GM12891 (cell line): ENCODE results near the gene IL1A.

Experiments used
- PAX5 ChIP-seq: IDR thresholded peaks from 2 replicates; pipeline ENCODE4 v1.6.1; 2011; ENCODE audit warnings: low read length, moderate library complexity, mild to moderate bottlenecking; ENCODE audit not compliant: insufficient read depth, severe bottlenecking
- POLR2A ChIP-seq: IDR thresholded peaks from 2 replicates; pipeline ENCODE4 v1.6.1; 2011; ENCODE audit warnings: low read depth, low read length, control low read depth
- POLR2AphosphoS5 ChIP-seq: IDR thresholded peaks from 2 replicates; pipeline ENCODE4 v1.6.1; 2011; ENCODE audit warnings: low read depth, low read length, control low read depth
- POU2F2 ChIP-seq: IDR thresholded peaks from 2 replicates; pipeline ENCODE4 v1.6.1; 2011; ENCODE audit warnings: low read depth, mild to moderate bottlenecking, control low read depth, low read length, moderate library complexity
- SPI1 ChIP-seq: IDR thresholded peaks from 2 replicates; pipeline ENCODE4 v1.6.1; 2011; ENCODE audit warnings: low read depth, low read length, control low read depth
- TAF1 ChIP-seq: IDR thresholded peaks from 2 replicates; pipeline ENCODE4 v1.6.1; 2011; ENCODE audit warnings: low read depth, low read length, control low read depth

DNA sequence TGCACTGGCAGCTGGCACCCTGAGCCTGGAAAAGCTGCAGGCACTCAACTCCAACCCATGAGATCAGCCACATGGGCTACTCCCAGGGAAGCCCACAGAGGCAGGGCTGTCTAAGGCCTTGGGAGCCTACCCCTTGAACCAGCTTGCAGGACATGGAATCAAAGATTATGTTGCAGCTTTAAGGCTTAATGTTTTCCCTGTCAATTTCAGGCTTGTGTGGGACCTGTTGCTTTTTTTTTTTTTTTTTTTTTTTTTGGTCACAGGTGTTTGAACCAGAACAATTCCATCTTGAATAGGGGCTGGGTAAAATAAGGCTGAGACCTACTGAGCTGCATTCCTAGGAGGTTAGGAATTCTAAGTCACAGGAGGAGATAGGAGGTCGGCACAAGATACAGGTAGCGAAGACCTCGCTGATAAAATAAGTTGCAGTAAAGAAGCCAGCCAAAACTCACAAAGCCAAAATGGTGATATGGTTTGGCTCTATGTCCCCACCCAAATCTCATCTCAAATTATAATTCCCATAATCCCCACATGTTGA lies 7.5 kb upstream of the IL1A start:
- TF ChIP-seq POLR2A (no peak), POU2F2 (no peak), POLR2AphosphoS5 (no peak), TAF1 (no peak), SPI1 (no peak), PAX5 (no peak)
